Tibial artery (tissue), 4 donors: Measurements from ENCODE around the gene FAM78A.

Source experiments
- DNase-seq, 2 donors: peaks; one replicate each; pipeline ENCODE4 v3.0.0-alpha.2; 2019
- H3K27ac ChIP-seq, 2 donors: fragments of 200-600 bp; sonication (generic) in 1 of 2; 1 replicate in 1 of 2; 2 replicates in 1 of 2; pipeline ENCODE4 v1.5.1; 2018 to 2019; ENCODE audit warnings: mild to moderate bottlenecking in 1 of 2
- H3K27me3 ChIP-seq, 2 donors: fragments of 200-600 bp; sonication (generic) in 1 of 2; one replicate each; pipeline versions ENCODE4 v1.5.1 to v1.6.0; 2016 to 2019
- H3K36me3 ChIP-seq, 3 donors: fragments of 200-600 bp; sonication (generic) in 2 of 3; one replicate each; pipeline ENCODE4 v1.5.1; 2016 to 2019; ENCODE audit warnings: mild to moderate bottlenecking in 2 of 3
- H3K4me1 ChIP-seq, 4 donors: fragments of 200-600 bp; sonication (generic) in 2 of 4; 1 replicate in 3 of 4; 2 replicates in 1 of 4; pipeline ENCODE4 v1.5.1; 2016 to 2019
- H3K4me3 ChIP-seq, 2 donors: fragments of 200-600 bp; sonication (generic) in 1 of 2; 1 replicate in 1 of 2; 2 replicates in 1 of 2; pipeline ENCODE4 v1.5.1; 2018 to 2019; ENCODE audit warnings: mild to moderate bottlenecking in 2 of 2
- H3K9me3 ChIP-seq, 3 donors: fragments of 200-600 bp; sonication (generic) in 1 of 3; one replicate each; pipeline ENCODE4 v1.5.1; 2016 to 2019
- intact Hi-C: fragments of 100-400 bp; cut with DNase I; formaldehyde crosslinking; loops from one replicate; pipeline ENCODE4 v1.15.0; 2023; ENCODE audit warnings: low total_unique reads
- TF ChIP-seq, protein P1 (sequence below), 2 experiments: fragments of 200-600 bp in 1 of 2; fragments of 450-650 bp in 1 of 2; IDR thresholded peaks; one replicate each; pipeline ENCODE4 v1.5.1; 2017 to 2019; ENCODE audit warnings: antibody characterized with exemption in 2 of 2, mild to moderate bottlenecking in 1 of 2, moderate library complexity in 1 of 2

The FAM78A gene

DNA sequence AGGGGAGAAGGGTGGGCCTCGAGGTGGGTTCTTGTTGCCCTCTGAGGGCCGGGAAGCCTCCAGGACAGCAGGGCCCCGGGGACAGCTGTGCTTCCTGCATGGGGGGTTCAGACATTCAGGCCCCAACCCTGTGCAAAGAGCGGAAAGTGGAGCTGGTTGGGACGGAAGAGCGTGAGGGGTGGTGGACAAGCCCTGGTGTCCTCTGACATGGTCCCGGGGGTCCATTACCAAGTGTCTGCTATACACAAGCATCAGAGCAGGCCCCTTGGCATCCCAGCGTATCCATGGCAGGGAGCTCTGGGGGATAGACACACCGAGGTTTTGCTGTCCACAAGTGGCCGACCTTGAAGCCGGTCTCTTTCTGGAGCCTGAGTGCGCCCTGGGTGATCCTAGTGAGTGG lies 22.5 kb upstream of the FAM78A start:
- Histone ChIP-seq H3K27ac (no peak overlapping the region), H3K9me3 (no peaks in the 10 kb centered on the region), H3K4me3 (no peak overlapping the region), H3K4me1 (no peaks in the 10 kb centered on the region), H3K36me3 (peaks cover 0 to 11% (median 5%) of the 10 kb centered on the region in 3 donors), H3K27me3 (no peaks in the 10 kb centered on the region)
- intact Hi-C loops = no loop called here
- TF ChIP-seq, protein P1, sequence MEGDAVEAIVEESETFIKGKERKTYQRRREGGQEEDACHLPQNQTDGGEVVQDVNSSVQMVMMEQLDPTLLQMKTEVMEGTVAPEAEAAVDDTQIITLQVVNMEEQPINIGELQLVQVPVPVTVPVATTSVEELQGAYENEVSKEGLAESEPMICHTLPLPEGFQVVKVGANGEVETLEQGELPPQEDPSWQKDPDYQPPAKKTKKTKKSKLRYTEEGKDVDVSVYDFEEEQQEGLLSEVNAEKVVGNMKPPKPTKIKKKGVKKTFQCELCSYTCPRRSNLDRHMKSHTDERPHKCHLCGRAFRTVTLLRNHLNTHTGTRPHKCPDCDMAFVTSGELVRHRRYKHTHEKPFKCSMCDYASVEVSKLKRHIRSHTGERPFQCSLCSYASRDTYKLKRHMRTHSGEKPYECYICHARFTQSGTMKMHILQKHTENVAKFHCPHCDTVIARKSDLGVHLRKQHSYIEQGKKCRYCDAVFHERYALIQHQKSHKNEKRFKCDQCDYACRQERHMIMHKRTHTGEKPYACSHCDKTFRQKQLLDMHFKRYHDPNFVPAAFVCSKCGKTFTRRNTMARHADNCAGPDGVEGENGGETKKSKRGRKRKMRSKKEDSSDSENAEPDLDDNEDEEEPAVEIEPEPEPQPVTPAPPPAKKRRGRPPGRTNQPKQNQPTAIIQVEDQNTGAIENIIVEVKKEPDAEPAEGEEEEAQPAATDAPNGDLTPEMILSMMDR (IDR thresholded peaks at IDR 0.05) = no peak
- DNase-seq = no peak

DNA sequence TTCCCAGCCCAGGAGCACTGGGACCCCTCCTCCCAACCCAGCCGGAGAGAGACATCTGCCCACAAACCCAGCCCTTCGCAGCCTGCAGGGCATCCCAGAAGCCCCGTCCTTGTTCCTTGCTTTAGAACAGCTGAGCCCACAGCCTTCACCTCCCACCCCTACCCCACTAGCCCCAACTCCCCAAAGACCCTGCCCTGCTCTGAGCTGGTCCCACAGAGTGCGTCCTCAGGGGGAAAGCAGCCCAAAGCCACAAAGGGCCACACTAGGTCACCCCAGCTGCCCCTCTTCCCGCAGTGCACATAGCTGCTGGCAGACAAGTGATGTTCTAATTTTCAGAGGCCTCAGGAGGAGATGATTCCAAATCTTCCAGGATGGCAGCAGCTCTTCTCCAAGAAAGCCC lies 22.0 kb upstream of the FAM78A start:
- H3K9me3 ChIP-seq = no peaks in the 10 kb centered on the region
- TF ChIP-seq, protein P1 (IDR thresholded peaks at IDR 0.05) = no peak
- H3K27me3 ChIP-seq = no peaks in the 10 kb centered on the region
- H3K36me3 ChIP-seq = peaks cover 0 to 11% (median 9%) of the 10 kb centered on the region in 3 donors
- H3K4me1 ChIP-seq = no peaks in the 10 kb centered on the region
- DNase-seq = no peak
- intact Hi-C loops = no loop called here
- no peak overlapping the region for H3K27ac ChIP-seq
- H3K4me3 ChIP-seq = no peak overlapping the region

DNA sequence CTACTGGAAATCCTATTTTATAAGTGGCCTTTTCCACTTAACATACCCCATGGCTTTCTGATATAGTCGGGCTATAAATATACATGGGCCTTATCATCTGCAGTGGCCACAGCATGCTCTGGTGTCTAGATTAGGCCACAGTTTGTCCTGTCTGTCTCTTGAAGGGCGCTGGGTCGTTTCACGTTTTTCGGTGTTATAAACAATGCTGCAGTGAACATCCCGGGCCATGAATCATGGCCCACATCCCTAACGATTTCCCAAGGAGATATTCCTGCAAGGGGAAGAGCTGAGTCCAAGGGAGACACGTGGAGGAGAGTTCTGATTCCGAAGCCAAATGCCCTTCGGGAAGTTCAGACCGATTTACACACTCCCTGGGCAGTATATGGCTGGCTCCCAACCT lies 21.6 kb upstream of the FAM78A start:
- intact Hi-C loops = no loop called here
- DNase-seq = no peak
- Histone ChIP-seq H3K27me3 (no peaks in the 10 kb centered on the region), H3K36me3 (peaks cover 0 to 11% (median 9%) of the 10 kb centered on the region in 3 donors), H3K4me1 (no peaks in the 10 kb centered on the region), H3K9me3 (no peaks in the 10 kb centered on the region), H3K27ac (no peak overlapping the region), H3K4me3 (no peak overlapping the region)
- TF ChIP-seq, protein P1 (IDR thresholded peaks at IDR 0.05) = no peak

DNA sequence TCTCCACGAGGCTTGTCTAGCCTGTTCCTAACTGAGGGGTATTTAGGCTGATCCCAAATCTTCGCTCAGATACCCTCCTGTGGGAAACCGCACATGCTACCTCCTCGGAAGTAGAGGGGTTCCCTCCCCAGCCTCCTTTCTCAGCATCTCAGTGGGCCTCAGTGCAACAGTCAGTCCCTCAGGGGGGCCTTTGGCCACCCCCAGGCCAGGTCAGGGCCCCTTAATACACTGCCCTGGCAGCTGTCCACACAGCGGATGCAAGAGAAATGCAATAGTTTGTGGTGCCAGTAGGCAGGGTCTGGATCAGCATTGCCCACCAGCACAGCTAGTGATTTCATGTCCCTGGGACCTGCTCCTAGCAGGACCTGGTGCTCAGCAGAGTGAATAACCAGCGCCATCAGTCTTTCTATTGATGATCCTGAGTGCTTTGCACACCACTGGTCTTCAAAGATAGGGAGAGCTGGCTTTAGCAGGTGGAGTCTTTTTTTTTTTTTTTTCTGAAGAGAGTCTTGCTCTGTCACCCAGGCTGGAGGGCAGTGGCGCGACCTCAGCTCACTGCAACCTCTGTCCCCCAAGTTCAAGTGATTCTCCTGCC lies 20.7 kb upstream of the FAM78A start:
- Histone ChIP-seq H3K27me3 (no peaks in the 10 kb centered on the region), H3K4me3 (no peak overlapping the region), H3K27ac (no peak overlapping the region), H3K4me1 (peaks cover 0 to 3% (median 0%) of the 10 kb centered on the region in 4 donors), H3K36me3 (peaks cover 0 to 11% (median 9%) of the 10 kb centered on the region in 3 donors), H3K9me3 (no peaks in the 10 kb centered on the region)
- TF ChIP-seq, protein P1 (IDR thresholded peaks at IDR 0.05) = no peak
- intact Hi-C loops = no loop called here
- DNase-seq = no peak

DNA sequence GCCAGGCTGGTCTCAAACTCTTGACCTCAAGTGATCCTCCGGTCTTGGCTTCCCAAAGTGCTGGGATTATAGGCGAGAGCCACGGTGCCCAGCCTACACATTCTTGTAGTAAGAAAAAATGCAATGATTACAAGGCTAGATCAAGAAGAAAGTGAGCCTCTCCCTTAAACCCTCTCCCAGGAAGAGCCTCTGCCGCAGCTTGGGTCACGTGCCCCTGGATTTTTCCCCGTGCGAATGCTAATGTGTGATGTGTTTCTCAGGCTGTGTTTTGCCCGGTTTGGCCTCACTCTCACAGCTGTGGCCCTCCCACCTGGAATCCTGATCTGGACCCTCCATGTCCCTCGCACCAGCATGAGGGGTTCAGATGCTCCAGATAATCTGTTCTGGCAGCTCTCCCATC lies 20.1 kb upstream of the FAM78A start:
- H3K27ac ChIP-seq = no peak overlapping the region
- peaks cover 0 to 6% (median 0%) of the 10 kb centered on the region in 4 donors for H3K4me1 ChIP-seq
- TF ChIP-seq, protein P1 (IDR thresholded peaks at IDR 0.05) = no peak
- no peak overlapping the region for H3K4me3 ChIP-seq
- peaks cover 0 to 11% (median 9%) of the 10 kb centered on the region in 3 donors for H3K36me3 ChIP-seq
- no peak for DNase-seq
- H3K9me3 ChIP-seq = no peaks in the 10 kb centered on the region
- intact Hi-C loops = no loop called here
- H3K27me3 ChIP-seq = no peaks in the 10 kb centered on the region

DNA sequence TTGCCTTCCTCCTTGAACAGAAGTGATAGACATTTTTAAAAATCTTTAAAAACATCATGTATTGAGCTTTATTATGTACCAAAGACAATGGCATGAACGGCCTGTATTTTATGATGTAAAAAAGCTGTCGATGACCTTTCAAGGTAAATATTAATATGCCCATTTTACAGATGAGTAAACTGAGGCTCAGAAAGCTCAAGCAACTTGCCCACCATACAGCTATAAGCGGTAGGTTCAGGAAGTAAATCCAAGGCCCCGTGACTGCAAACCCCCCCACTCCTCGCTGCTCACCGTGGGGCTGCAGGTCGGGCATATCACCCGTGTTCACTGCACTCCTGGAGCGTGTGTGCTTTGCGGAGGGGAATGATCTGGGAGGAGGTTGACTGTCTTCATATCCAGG lies 16.6 kb upstream of the FAM78A start:
- Histone ChIP-seq H3K27me3 (no peaks in the 10 kb centered on the region), H3K4me1 (peaks cover 0 to 30% (median 15%) of the 10 kb centered on the region in 4 donors), H3K4me3 (no peak overlapping the region), H3K36me3 (peaks cover 0 to 11% (median 9%) of the 10 kb centered on the region in 3 donors), H3K9me3 (no peaks in the 10 kb centered on the region), H3K27ac (no peak overlapping the region)
- TF ChIP-seq, protein P1 (IDR thresholded peaks at IDR 0.05) = no peak
- intact Hi-C loops = no loop called here
- DNase-seq = no peak
